ENCODE measurements around the gene CPNE4. TPM values are rescaled to one million over a fixed set of nuclear protein-coding genes. Genes with fewer than 3 reads are reported as not detected.

Gene CPNE4
- total RNA-seq, 1 experiment from 2014 or later, result 1.9 TPM

DNA sequence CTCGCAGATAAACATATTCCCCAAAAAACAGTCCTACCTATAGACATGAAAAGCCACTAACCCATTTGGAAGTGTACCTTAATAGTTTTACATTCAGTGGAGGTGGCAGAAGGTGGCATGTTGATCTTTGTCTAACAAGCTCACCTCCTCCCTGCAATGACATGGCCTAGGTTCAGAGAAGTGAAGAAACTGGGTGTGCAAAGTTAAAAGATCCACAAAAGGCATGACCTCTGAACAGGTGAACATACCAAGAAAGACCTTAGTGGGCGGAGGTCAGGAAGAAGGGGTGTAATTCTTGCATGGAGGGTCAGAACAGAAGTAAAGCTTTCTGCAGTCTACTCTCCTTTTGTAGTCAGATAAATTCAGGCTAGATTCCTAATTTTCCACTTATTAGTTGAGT lies 532.9 kb downstream of the CPNE4 start:
- Mint-ChIP-seq H3K9me3 (peaks cover 0 to 3% of the 10 kb centered on the region in 2 experiments; a peak in 1 of 5 replicates), H3K27ac (peak overlapping the region; percentile 9 to 100 (median 98); a peak in 6 of 7 replicates), H3K36me3 (ENCODE audit: insufficient read depth in 1 of 3, low read depth in 3 of 3) (peaks cover 34 to 39% (median 38%) of the 10 kb centered on the region in 3 experiments), H3K27me3 (ENCODE audit: low read depth) (peaks cover 31% of the 10 kb centered on the region), H3K4me3 (peak overlapping the region; percentile 99 to 100), H3K4me1 (peaks cover 8 to 9% of the 10 kb centered on the region in 2 experiments)
- H3K4me1 ChIP-seq (ENCODE audit: insufficient read depth, low read length), result no peaks in the 10 kb centered on the region
- no peak overlapping the region for H3K18ac ChIP-seq (ENCODE audit: insufficient read length, low read depth, low read length)
- no peak overlapping the region for H2BK15ac ChIP-seq (ENCODE audit: low read depth, low read length)
- no peak overlapping the region for H3K27ac ChIP-seq (ENCODE audit: insufficient read length, low read depth, low read length)
- H3K23me2 ChIP-seq (ENCODE audit: insufficient read length, low read depth, low read length, poor library complexity, severe bottlenecking), result peaks cover 9% of the 10 kb centered on the region
- H2AK5ac ChIP-seq (ENCODE audit: insufficient read length, low read length), result no peak overlapping the region
- no peaks in the 10 kb centered on the region for H3K9me3 ChIP-seq (ENCODE audit: control insufficient read depth, low read depth, low read length)
- H2BK20ac ChIP-seq (ENCODE audit: low read depth, low read length, poor library complexity, severe bottlenecking), result no peak overlapping the region
- H3K4me2 ChIP-seq (ENCODE audit: insufficient read depth, insufficient read length, low read length), result peak overlapping the region; percentile 91
- H3K14ac ChIP-seq (ENCODE audit: insufficient read depth, low read length), result peak overlapping the region; percentile 96; the same call in 1 of the 2 replicates
- no peak overlapping the region for H4K91ac ChIP-seq (ENCODE audit: insufficient read length, low read depth, low read length)
- peaks cover under 1% of the 10 kb centered on the region for H3K79me1 ChIP-seq (ENCODE audit: insufficient read depth, low read depth, low read length, poor library complexity, severe bottlenecking)
- H4K8ac ChIP-seq (replicated peaks; ENCODE audit: insufficient read length, low read depth, low read length), result peak overlapping the region; percentile 99
- H2BK120ac ChIP-seq (ENCODE audit: low read depth, low read length, poor library complexity, severe bottlenecking), result no peak overlapping the region
- H3K79me2 ChIP-seq (ENCODE audit: insufficient read depth, low read length), result peaks cover 19% of the 10 kb centered on the region; the same call in 1 of the 2 replicates
- no peak overlapping the region for H3K23ac ChIP-seq (ENCODE audit: insufficient read length, low read depth, low read length)
- peak overlapping the region; percentile 99 for H4K5ac ChIP-seq (ENCODE audit: insufficient read length, low read depth, low read length)
- no peak overlapping the region for H2BK12ac ChIP-seq (ENCODE audit: insufficient read length, low read depth, low read length)
- TF ChIP-seq CTCF (conservative IDR thresholded peaks at IDR 0.05), result no peak
- no peak for DNase-seq
- no peak overlapping the region for H2BK5ac ChIP-seq (ENCODE audit: insufficient read length, low read length)
- peak overlapping the region; percentile 99 for H3K9ac ChIP-seq (ENCODE audit: extremely low read depth, insufficient read length, low read length)
- no CpG with 5 or more reads among the region's 2 CpGs for WGBS (ENCODE audit: extremely low coverage, insufficient read length, low lambda C conversion rate)
- H3K56ac ChIP-seq (ENCODE audit: insufficient read length, low read depth, low read length), result no peak overlapping the region
- no peaks in the 10 kb centered on the region; the same call in 1 of the 2 replicates for H3K27me3 ChIP-seq (ENCODE audit: insufficient read depth, low read length)
- H2AFZ ChIP-seq (ENCODE audit: low read length), result no peak overlapping the region
- no peak overlapping the region for H3T11ph ChIP-seq (ENCODE audit: low read length)
- no peaks in the 10 kb centered on the region for H4K20me1 ChIP-seq (ENCODE audit: control insufficient read depth, insufficient read depth, insufficient read length)
- peak overlapping the region; percentile 97 for H3K4ac ChIP-seq (ENCODE audit: low read depth, low read length)
